Measurements from ENCODE around the gene CIROP.

- TF ChIP-seq, protein P1, sequence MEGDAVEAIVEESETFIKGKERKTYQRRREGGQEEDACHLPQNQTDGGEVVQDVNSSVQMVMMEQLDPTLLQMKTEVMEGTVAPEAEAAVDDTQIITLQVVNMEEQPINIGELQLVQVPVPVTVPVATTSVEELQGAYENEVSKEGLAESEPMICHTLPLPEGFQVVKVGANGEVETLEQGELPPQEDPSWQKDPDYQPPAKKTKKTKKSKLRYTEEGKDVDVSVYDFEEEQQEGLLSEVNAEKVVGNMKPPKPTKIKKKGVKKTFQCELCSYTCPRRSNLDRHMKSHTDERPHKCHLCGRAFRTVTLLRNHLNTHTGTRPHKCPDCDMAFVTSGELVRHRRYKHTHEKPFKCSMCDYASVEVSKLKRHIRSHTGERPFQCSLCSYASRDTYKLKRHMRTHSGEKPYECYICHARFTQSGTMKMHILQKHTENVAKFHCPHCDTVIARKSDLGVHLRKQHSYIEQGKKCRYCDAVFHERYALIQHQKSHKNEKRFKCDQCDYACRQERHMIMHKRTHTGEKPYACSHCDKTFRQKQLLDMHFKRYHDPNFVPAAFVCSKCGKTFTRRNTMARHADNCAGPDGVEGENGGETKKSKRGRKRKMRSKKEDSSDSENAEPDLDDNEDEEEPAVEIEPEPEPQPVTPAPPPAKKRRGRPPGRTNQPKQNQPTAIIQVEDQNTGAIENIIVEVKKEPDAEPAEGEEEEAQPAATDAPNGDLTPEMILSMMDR (IDR thresholded peaks at IDR 0.05), result no peak
- no peak for TF ChIP-seq POLR2A (IDR thresholded peaks at IDR 0.05)
These were observed 11.7 kb downstream of the CIROP start for GRCh38 chr14:23093104-23093503.
